ENCODE results near the gene IL16.

GRCh38 chr15:81268340-81268739, 71.7 kb downstream of the IL16 start:
- TF ChIP-seq CTCF (IDR thresholded peaks at IDR 0.05; ENCODE audit: insufficient read depth, low read length) (no peak), POLR2AphosphoS5 (IDR thresholded peaks at IDR 0.05; ENCODE audit: low read depth) (no peak), SPI1 (IDR thresholded peaks at IDR 0.05; ENCODE audit: borderline replicate concordance, low read depth) (no peak)

All from HL-60 (cell line).